Measurements from ENCODE around the gene SSX4. TPM values are rescaled to one million over a fixed set of nuclear protein-coding genes. Genes with fewer than 3 reads are reported as not detected.
"Not testable (repeated sequence)": the region's sequence is repeated elsewhere in the genome, so short reads cannot be mapped to it uniquely, and the experiment has no call there.

SSX4 gene
- total RNA-seq, 2 experiments from 2014 or later, result not detected

DNA sequence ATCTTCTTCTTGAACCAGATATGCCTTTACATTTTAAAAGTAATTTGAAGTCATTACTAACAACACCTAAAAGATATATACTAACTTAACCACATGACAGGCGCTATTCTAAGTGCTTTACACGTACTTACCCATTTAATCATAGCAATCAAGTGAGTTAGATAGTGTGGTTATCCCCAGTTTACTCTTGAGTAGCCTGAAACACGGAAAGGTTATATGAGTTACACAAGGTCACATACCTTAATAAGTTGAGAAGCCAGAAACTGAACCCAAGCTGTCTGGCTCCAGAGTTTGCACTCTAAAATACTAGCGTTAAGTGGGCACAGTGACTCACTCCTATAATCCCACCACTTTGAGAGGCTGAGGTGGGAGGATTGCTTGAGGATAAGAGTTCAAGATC lies 46.8 kb downstream of the SSX4 start:
- ATAC-seq, H3K4me3 Mint-ChIP-seq: not testable (repeated sequence)

DNA sequence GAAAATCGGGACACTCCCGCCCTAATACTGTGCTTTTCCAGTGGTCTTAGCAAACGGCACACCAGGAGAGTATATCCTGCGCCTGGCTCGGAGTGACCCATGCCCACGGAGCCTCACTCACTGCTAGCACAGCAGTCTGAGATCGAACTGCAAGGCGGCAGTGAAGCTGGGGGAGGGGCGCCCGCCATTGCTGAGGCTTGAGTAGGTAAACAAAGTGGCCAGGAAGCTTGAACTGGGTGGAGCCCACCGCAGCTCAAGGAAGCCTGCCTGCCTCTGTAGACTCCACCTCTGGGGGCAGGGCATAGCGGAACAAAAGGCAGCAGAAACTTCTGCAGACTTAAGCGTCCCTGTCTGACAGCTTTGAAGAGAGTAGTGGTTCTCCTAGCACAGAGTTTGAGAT lies 50.4 kb downstream of the SSX4 start:
- CTCF ChIA-PET; H3K9me3 Mint-ChIP-seq (ENCODE audit: insufficient read depth); ATAC-seq; H3K4me1 Mint-ChIP-seq (ENCODE audit: low read depth); H3K27me3 Mint-ChIP-seq (ENCODE audit: low read depth); H3K4me3 Mint-ChIP-seq; H3K36me3 Mint-ChIP-seq (ENCODE audit: low read depth); H3K27ac Mint-ChIP-seq: not testable (repeated sequence)
- DNase-seq, result peak; percentile 21
- POLR2A ChIA-PET, result interaction anchor here (0.6 kb wide), 1 partner anchor 1771 kb away, joined by 3 read pairs; no protein-coding TSS in a partner anchor

More for the DNA sequence above, 46.8 kb downstream of the SSX4 start:
- H3K4me1 Mint-ChIP-seq (ENCODE audit: low read depth); DNase-seq; H3K36me3 Mint-ChIP-seq (ENCODE audit: low read depth); CTCF ChIA-PET; H3K27ac Mint-ChIP-seq; POLR2A ChIA-PET; H3K9me3 Mint-ChIP-seq (ENCODE audit: insufficient read depth); H3K27me3 Mint-ChIP-seq (ENCODE audit: low read depth): not testable (repeated sequence)

Other genes starting within 250 kb of the SSX4 start
- not detected for gene SSX5, start 186.7 kb upstream of the SSX4 start, total RNA-seq
- gene SSX1, start 128.1 kb upstream of the SSX4 start, total RNA-seq, result not detected
- gene SSX3, start 26.8 kb upstream of the SSX4 start, total RNA-seq, result not detected
- not detected for gene SSX4B, start 28.4 kb downstream of the SSX4 start, total RNA-seq
- 10 to 100 TPM; 86.0 to 88.0 TPM for gene SLC38A5, start 86.7 kb downstream of the SSX4 start, total RNA-seq
- 10 to 100 TPM; 64.9 to 72.0 TPM for gene FTSJ1, start 92.7 kb downstream of the SSX4 start, total RNA-seq
- 10 to 100 TPM; 19.4 to 22.7 TPM for gene PORCN, start 125.5 kb downstream of the SSX4 start, total RNA-seq
- 100 to 1,000 TPM; 338 to 344 TPM for gene EBP, start 138.3 kb downstream of the SSX4 start, total RNA-seq
- 10 to 100 TPM; 16.2 to 16.7 TPM for gene TBC1D25, start 156.2 kb downstream of the SSX4 start, total RNA-seq
- 100 to 1,000 TPM; 266 to 278 TPM for gene RBM3, start 190.9 kb downstream of the SSX4 start, total RNA-seq
- 10 to 100 TPM; 37.6 to 43.7 TPM for gene WDR13, start 214.0 kb downstream of the SSX4 start, total RNA-seq

Measured in activated CD8-positive, alpha-beta T cell treated with anti-CD3 and anti-CD28 coated beads, Interleukin-2, amount 10 ng/mL, durations not matched to agents 7 days and 5 days (primary cell).